Sciatic nerve (tissue), 2 donors: Measurements from ENCODE around the gene NEK6. TPM values are rescaled to one million over a fixed set of nuclear protein-coding genes. Genes with fewer than 3 reads are reported as not detected.

Experiments
- ATAC-seq: fragments of 200-7000 bp; cut with Tn5 transposase; one replicate; pipeline ENCODE4 v1.9.1; 2020; ENCODE audit warnings: mild to moderate bottlenecking, moderate library complexity
- DNase-seq: peaks from one replicate; pipeline ENCODE4 v3.0.0-alpha.2; 2020; ENCODE audit warnings: low spot score
- intact Hi-C: fragments of 100-400 bp; cut with DNase I; formaldehyde crosslinking; loops from one replicate; pipeline ENCODE4 v1.14.2; 2022
- total RNA-seq: library from RNA; stranded (reverse); fragmentation: NEBNext Ultra II Directional; extraction: Animal tissue kit (Norgen Biotek cat#: 25700); gene quantifications from one replicate; pipeline ENCODE4 v1.2.1, GENCODE V29; 2021
- donor health status: DM: no; HTN: no; CAD: no.
- donor health status: DM: no; HTN: no; CAD: no.

NEK6 gene
- total RNA-seq, 1 donor from 2014 or later = 103 TPM

DNA sequence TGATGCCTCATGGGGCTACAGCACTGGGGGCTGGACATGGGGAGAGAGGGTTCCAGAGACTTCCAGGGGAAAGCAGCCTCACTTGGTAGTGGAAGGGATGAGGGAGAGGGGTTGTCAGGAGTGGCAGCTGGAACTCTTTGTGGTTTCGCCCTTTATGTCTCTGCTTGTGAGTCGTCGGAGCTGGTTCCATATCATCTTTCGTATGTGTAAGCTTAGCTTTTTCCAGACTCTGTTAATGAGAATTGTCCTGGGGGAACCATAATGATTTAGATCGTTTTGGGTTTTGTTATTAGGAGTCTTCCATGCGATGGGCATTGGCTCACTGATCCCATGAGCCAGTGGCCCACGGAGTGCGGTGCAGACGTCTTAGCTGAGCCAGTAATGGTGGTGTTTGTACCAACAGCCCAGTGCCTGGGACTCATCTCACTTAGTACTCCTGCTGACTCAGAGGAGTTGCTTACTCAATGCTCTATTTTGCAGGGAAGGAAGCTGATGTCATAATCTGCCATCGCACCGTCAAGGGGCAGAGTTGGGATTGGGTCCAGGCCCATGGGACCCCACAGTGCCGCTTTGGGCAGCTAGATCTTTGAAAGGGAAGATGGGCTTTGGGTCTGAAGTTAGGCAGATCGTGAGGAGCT lies 48.5 kb downstream of the NEK6 start:
- intact Hi-C loops = no loop called here
- ATAC-seq (no peak), DNase-seq (no peak)

DNA sequence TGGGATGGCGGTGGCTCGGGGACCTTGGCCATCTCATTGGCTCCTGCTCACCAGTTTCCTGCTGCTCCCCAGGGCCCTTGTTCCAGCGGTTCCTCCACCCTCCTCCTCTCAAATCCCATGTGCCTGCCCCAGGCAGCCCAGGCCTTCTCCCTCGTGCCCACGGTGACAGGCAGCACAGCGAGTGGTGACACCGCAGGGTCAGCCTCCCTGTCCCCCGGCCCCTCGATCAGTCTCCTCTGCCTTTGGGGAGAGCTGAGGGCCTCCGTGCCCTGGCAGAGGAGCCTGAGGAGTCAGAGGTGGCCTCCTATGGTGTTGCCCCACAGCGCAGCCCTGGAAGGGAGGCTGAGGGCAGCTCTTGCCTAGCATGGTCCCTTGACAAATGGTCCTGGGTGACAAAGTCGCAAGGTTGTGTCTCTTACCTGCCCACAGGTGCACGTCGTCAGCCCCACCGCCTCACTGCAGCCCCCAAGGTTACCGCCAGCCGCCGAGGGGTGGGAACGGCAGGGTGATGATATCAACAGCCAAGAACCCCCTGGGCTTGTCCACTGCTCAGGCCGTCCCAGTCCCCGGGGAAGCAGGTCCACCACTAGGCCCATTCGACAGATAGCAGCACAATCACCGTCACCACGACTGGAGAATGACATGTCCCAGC lies 49.8 kb downstream of the NEK6 start:
- intact Hi-C loops = no loop called here
- DNase-seq (no peak), ATAC-seq (no peak)

DNA sequence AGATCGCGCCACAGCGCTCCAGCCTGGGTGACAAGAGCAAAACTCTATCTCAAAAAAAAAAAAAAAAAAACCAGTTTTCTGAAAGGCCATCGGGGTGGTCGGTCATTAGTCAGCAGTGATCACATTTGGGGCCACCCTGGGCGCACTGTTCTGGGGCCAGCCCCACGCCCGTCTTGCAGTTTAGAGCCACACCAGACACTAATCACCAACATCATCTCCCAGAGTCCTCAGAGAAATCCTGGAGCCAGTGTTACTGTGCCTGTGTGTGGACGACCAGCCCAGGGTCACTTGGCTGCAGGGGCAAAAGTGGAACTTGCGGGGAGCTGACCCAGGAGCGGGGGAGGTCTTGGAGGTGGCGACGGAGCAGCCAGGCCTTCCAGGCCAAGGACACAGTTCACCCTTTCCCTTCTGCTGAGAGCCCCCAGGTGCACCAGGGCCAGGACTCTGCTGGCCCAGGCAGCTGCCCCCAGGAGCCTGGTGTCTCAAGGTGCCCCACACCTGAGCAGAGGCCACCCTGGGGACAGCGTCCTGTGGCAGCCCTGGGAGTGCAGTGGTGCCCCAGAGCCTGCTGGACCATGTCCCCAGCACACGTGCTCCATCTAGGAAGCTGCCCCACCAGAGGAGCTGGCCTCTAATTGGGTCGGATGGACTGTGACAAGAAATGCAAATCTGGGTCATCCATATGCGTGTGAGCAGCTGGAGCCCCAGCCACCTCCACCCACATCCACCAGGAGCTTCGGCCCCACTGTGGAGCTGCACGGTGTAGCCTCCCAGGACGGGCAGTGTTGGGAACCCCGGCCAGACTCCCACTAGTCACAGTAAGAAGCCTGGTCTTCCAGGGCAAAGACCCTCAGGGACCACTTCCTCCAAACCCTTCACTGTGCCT lies 51.1 kb downstream of the NEK6 start:
- intact Hi-C loops = no loop called here
- DNase-seq = no peak
- peak; percentile 10 for ATAC-seq

DNA sequence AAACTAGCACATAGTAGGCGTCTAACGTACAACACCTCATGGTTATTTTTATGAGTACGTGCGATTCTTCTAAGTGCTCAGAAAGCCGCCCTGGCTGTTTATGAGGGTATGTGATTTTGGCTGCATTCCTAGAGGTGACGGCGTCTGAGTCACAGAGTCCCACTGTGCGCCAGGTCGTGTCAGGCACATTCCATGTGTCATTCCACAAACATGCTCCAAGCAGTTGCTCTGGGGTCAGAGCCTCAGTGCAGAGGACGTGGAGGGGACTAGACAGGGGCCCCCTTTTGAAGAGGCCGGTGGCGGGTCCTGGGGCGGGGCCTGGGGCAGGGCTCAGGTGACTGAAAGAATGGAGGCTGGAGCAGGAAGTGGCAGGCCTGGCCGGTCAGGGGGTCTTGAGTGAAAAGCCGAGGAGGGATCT lies 51.9 kb downstream of the NEK6 start:
- peak; percentile 16 for ATAC-seq

DNA sequence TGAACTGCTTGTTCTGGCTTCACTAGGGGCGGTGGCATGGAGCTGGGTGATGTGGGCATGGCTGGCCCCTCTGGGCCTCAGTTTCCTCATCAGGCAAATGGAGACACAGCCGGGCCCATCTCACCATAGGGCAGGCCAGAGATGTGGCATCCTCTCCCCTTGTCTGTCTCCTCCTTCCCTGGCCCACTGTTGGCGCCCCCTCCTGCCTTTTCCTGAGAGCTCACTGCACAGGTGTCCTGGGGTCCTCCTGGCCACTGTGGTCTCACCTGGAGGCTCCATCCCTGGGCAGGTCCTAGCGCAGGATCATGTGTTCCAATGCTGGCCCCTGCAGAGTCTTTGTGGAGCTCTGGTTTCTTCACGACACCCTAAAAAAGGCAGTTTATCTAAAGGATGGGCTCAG lies 53.5 kb downstream of the NEK6 start:
- DNase-seq (no peak), ATAC-seq (no peak)
- intact Hi-C loops = no loop called here

More for the DNA sequence above, 51.9 kb downstream of the NEK6 start:
- intact Hi-C loops = no loop called here
- DNase-seq = no peak

DNA sequence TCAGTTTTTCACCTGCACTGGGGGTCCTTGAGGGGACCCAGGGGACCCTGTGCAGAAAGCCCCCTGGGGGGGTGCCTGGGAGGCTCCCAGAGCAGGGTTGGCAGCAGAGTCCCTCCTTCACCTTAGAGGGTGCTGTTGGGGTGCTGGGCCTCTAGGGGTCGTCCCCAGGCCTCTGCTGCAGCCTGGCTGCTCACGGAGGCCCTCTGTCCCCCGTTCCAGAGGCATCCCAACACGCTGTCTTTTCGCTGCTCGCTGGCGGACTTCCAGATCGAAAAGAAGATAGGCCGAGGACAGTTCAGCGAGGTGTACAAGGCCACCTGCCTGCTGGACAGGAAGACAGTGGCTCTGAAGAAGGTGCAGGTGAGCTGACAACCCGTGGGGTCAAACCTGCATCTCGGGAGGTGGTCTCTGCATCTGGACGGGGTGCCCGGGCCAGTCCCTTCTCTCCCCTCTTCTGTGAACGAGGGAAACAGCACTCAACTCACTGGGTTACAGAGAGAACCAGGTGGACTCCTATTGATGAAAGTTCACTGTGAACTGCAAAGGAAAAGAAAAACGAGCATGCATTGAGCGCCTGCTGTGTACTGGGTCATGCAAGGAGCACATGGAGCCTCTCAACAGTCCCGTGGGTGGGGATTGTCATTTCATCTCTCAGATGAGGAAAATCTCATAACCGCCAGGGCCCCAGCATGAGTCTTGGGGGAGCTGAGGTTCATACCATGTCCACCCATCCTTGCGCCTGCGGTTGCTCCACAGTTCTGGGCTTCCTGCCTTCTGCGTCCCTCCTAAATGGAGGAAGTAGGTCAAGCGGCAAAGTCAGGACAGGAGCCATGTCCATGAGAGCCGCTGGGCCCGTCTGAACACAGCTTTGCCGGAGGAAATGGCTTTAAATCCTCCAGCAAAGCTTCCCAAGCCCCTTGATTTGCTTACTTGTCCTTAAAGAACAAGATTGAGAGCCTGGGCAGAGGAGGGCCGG lies 54.8 kb downstream of the NEK6 start:
- intact Hi-C loops = no loop called here
- ATAC-seq (no peak), DNase-seq (no peak)

DNA sequence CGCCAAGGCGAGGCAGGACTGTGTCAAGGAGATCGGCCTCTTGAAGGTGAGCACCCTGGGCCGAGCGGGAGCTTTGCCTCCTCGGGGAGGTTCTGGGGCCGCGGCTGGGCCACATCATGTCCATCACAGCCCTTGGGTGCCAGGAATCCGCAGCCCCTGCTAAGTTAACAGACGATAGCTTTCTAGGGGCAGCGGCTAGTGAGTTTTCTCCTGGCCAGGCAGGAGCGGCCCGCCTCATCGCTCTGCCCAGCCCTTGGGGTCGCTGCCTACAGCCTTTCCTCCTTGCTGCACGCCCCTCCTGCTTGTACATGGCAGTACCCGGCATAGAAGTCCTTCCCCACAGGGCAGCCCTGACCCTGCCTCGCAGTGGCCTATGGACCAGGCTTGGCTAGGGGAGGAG lies 56.2 kb downstream of the NEK6 start:
- no peak for DNase-seq
- intact Hi-C loops = no loop called here
- no peak for ATAC-seq

DNA sequence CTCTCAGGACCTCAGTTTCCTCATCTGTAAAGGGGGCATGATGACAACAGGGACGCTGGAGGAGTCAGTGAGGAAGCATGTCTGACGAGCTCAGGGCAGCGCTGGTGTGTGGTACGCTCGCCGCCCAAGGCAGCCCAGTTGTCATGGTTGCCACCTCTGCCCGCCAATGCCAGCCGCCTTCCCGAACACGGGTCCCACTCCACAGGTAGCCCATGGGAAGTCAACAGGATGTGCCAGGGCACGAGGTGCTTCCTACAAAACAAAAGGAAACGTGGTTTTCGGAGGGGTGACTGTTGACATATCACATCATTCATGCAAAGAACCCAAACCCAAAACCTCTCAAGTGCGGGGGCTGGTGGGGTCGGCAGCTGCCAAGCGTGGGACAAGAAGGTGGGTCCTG lies 58.1 kb downstream of the NEK6 start:
- ATAC-seq (no peak), DNase-seq (no peak)
- intact Hi-C loops = no loop called here

DNA sequence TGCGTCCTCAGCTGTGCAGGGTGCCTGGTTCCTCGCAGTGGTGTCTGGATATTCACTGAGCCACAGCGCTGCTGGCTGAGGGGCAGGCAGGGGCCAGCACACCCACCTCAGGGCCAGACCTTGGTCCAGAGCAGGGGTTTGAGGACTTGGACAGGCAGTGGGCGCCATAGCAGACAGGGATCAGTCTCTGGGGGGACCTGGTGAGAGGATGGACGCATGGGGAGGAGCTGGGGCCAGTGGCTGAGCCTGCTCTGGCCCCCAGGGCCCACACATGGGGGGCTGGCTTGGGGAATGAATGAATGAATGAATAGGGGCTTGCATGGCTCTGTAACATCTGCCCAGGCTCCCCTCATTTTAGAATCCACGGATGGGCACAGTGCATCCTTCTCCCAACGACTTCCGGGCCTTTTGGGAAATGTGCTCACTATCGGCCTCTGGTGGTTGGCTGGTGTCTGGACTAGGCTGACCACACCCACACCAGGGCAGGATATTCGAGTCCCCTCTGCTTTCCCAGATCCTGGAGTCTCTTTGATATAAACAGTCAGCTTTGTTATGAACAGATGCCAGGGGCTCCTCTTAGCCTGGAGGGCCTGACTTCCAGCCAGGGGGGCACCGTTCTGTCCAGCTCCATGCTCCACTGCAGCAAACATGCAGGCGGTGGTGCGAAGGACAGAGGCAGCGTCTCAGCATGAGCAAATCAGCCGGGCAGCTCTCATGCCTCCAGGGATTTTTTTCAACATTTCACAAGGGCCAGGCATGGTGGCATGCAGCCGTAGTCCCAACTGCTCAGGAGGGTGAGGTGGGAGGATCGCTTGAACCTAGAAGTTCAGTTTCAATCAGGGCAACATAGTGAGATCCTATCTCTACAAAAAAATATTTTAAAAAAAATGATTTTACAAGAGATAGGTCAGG lies 62.6 kb downstream of the NEK6 start:
- intact Hi-C loops = loop anchor here (5.0 kb wide), 1 partner anchor 193 kb away; no protein-coding TSS in a partner anchor
- peak; percentile 88 for ATAC-seq
- peak; percentile 85 for DNase-seq

DNA sequence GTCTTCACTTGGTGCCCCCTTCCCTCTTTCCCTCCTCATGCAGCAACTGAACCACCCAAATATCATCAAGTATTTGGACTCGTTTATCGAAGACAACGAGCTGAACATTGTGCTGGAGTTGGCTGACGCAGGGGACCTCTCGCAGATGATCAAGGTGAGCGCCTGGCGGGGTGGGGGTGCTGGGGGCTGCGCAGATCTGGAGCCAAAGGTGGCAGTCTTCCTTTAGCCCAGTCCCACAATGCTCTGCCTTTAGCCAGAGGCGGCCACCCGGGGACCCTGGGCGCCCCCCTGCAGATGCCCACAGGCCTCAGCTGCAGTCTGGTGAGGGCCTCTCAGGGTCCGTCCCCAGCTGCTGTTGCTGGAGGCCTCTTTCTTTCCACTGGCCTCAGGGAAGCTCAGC lies 63.7 kb downstream of the NEK6 start:
- ATAC-seq (no peak), DNase-seq (no peak)
- intact Hi-C loops = loop anchor here (5.0 kb wide), 1 partner anchor 194 kb away; no protein-coding TSS in a partner anchor

DNA sequence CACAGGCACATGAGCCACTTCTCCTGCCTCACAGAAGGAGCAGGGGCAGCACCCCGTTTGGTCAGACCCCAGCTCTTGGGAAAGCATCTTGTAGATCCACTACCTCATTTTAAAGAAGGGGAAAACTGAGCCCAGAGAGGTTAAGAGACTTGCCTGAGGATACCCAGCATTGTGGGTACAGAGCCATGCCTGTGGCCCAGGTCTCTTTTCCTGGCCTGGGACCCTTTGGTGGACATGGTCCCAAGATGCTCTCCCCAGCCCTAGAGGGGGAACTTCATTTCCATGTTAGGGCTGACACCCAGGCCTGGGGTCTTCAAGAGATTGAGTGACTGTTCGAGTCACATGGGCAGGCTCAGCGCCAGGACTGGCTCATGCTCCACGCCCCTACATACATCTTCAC lies 64.2 kb downstream of the NEK6 start:
- intact Hi-C loops = loop anchor here (5.0 kb wide), 1 partner anchor 195 kb away; no protein-coding TSS in a partner anchor
- no peak for ATAC-seq
- DNase-seq = no peak

DNA sequence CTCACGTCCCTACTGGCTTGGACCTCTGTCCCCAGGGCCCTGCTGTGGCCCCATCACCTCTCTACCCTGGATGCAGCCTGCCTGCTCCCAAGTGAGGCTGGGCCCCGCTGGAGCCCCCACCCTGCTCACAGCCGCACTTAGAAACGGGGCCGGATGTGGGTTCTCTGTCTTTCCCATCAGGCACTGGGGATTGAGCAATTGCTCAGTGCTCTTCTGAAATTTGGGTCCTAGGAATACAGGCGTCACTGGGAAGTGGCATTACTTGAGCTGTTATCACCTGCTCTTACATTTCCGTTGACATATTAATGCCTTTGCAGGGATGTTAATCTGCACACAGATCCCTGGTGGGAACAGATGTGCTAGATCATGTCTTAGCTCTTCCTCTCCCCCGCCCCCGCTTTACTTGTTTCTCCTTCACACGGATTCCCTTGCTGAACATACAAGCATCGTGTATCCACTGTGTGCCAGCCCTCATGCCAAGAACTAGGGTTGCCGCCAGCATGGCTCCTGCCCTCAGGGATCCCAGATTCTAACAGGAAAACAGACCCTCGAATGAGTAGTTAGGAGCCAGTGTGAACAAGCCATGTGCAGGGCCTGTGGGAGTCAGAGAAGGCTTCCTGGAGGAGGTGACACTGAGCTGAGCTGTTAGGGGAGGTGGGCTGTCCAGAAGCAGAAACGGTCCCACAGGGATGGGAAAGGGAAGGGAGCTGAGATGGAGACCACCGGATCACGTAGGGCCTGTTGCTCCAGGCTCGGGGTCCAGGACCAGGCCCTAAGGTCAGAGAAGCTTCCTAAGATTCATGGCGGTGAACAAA lies 65.1 kb downstream of the NEK6 start:
- ATAC-seq (no peak), DNase-seq (no peak)
- intact Hi-C loops = loop anchor here (5.0 kb wide), 1 partner anchor 196 kb away; no protein-coding TSS in a partner anchor

DNA sequence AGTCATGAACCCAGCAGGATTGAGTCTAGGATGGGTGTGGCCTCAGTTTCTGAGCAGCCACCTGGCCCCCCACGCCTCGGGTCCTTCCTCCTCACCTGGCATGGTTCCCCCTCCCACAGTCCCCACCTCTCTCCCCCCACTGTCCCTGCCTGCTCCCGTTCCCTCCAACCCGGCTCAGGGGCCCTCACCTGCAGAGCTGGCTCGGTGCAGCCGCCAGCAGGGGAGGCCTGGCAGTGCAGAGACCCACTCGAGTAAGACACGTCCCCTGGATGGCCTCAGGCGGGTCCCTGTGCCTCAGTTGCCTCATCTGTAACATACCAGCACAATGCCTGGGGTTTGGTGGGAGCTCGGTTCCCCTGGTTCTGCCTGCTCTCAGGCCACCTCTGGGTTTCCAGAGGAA lies 66.2 kb downstream of the NEK6 start:
- ATAC-seq (no peak), DNase-seq (no peak)
- intact Hi-C loops = loop anchor here (5.0 kb wide), 1 partner anchor 197 kb away; no protein-coding TSS in a partner anchor

DNA sequence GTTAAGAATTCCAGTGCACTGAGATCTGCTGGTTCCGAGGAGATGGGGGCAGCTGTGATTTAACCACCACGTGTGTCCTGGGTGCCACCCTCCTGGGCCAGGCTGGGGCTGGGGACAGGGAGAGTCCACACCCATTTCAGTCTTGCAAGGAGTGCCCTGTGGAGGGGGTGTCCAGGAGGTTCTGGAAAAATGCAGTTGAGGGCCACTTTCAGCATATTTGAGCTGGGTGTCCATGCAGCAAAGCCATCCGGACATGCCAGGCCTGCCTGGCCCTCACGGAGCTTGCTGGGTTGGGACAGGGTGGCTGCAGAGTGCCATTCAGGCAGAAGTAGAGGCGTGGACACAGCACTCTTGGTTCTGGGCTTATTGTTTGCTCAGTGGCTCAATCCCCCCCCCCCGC lies 68.1 kb downstream of the NEK6 start:
- ATAC-seq = no peak
- intact Hi-C loops = no loop called here
- no peak for DNase-seq

DNA sequence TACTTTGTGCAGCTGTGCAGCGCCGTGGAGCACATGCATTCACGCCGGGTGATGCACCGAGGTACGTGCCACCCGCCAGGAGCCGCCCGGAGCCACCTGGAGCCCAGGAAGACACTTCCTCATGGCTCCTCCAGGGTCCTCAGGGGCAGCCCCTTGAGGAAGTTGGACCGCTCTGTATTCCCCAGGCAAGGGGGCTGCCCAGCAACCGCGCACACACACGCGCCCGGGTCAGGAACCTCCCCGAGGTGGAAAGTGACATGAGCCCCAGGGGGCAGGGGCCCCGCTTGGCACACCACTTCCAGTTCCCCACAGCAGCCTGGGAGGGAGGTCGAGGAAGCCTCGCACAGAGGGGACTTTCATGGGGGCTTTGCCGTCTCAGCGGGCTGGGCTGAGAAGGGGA lies 68.6 kb downstream of the NEK6 start:
- no peak for ATAC-seq
- DNase-seq = no peak
- intact Hi-C loops = no loop called here

DNA sequence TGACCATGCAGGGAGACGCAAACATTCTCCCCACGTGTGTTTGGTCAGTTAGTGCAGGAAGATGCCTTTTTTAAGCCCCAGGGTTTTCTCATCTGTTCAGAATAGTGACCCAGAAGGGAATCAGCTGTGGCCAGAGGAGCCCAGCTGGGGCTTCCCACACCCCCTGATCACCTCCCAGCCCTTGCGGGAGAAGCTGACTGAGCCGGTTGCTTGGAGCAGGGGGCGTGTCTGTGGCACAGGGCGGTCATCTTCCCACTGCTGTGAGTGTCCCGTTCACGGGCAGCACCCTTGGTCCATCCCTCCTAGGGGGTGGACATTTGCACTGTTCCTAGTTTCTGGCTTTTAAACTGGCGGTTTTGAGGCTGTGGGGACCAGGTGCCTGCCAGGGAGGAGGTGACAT lies 69.7 kb downstream of the NEK6 start:
- ATAC-seq (no peak), DNase-seq (no peak)
- intact Hi-C loops = no loop called here

DNA sequence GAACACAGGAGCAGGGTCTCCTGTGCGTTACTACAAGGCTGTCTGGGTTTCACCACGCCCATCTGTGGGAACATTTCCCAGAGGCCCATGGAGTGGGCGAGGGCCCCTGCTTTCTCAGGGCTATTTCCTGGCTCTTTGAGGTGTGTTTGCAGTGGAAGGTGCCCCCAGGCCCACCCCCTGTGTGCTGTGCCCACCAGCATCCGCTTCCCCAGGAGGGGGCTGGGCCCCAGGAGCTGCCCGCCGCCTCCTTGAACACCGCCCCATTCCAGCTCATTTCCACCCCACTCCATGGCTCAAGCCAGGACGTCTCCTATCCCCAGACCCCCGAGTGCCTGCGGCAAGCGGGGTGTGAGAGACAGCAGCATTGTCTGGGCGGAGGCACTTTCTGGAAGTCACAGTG lies 70.5 kb downstream of the NEK6 start:
- intact Hi-C loops = no loop called here
- DNase-seq (no peak), ATAC-seq (no peak)
